ENCODE results near the gene APBB1. TPM values are rescaled to one million over a fixed set of nuclear protein-coding genes. Genes with fewer than 3 reads are reported as not detected.

The APBB1 gene
- polyA plus RNA-seq: 10 to 100 TPM; 15.9 to 23.4 (median 23.0) TPM

DNA sequence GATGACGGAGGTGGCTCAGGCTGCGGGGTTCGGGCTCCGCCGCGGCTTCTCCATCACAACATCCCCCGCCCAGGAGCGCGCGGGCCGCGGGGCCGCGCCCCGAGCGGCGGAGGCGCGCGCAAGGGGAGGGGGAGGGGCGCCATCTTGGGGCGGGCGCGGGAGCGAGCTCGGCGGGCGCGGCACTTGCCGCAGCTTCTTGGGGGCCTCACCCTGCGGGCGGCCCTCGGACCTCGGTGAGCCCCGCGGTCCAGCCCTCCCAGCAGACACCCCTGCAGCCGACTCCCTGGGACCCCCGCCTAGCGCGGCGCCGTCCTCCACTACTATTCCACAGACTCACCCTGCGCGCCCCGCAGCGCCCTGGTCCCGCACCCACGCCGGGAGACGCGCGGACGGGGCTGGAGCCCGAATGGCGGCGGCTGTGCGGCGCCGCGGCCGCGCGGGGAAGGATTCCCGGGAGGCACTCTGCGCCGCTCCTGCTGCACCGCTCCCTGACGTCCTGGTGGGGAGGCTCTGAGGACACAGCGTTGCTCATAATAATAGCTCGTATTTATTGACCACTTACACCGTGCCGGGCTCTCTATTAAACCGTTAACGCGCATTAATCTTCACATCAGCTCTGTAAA is at the start of gene APBB1:
APBB1 (minus strand) TSS at position 86 of the 623 bp plus-strand sequence. CDS start 7,747 bp downstream, outside the sequence.
- no peak within 1 kb of the TSS for H3K27ac ChIP-seq (ENCODE audit: low read depth, low read length)
- 0% methylated on average over 38 to 73 of the region's 75 CpGs for WGBS, 3 donors

DNA sequence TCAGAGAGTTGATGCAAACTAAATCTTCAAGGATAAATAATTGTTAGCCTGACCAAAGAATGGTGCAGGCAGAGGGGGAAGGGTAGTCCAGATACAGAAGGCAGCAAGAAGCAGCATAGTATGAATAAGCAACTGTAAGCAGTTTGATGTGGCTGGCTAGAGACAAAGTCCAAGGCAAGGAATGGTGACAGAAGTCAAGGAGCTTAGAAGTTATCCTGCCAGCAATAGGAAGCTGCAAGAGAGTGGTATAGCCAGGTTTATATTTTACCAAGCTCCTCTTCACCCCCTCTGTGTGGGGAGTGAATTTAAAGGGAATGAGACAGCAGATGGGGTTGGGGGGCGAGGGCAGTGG is 40.2 kb upstream of the APBB1 start:
- WGBS, 3 donors: 83 to 91% (median 89%) methylated on average over 1 of the region's 1 CpG
- no peak overlapping the region for H3K27ac ChIP-seq (ENCODE audit: low read depth, low read length)

DNA sequence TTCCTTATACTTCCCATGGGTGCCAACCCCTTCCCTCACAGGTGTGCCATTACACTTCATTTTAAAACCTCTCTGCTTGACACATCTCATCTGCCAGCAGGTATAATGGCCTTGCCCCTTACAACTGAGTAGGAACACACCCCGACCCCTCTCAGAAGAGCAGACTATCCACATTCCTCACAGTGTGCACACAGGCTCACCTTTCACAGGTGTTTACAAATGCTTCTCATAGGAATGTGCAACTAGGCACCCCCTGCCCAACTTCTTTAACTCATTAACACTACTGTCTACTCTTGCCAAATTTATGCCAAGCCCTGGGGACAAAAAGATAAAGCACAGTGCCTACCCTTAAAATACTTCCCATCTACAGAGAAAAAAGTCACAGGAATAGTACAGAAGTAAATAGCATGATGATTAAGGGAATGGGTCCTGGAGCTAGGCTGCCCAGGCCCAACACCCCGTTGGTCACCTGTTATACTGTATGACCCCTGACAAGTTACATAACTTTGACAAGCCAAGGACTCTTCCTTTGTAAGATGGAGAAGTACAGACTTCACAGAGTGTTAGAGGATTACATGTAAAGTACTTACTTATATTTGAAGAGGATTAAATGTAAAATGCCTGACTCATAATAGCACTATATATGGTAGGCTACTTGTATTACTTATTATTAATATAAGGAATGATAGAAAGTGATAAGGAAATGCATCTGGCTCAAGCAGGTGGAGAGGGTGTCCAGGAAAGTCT is 39.6 kb upstream of the APBB1 start:
- 52 to 91% (median 83%) methylated on average over 2 of the region's 2 CpGs for WGBS, 3 donors

DNA sequence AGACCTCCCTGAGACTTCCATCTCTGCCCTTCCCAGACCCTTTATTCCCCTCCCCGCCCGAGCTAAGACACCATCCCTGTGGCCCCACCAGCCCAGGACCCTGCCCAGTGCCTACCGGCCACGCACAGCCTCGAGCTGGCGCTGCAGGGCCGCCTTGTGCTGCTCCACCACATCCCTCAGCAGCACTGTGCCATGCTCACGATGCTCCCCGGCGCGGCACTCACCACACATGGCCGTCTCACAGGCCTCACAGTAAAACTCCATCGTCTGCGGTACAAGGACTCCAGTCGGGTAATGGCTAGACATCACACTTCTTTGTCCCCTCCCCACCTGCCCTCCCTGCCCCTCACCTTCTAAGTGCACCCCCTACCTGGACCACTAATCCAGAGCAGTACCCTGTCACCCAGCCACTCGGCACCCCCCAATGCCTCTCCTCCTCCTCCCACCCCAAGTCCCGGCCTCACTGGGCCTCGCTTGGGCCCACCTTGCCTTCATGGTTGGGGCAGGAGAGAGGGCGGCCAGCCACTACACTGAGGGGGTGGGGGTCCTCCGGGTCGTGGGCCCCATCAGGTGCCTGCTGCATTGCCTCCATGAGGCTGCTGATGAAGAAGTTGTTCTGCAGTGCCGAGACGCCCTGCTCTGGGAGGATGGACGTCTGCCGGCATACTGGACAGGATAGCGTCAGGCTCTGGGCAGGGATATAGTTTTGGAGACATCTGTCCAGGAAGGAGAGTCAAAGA is 38.9 kb upstream of the APBB1 start:
- no peak overlapping the region for H3K27ac ChIP-seq (ENCODE audit: low read depth, low read length)
- WGBS, 3 donors: 91 to 97% (median 94%) methylated on average over 26 of the region's 26 CpGs

More for the DNA sequence above, 39.6 kb upstream of the APBB1 start:
- no peak overlapping the region for H3K27ac ChIP-seq (ENCODE audit: low read depth, low read length)

DNA sequence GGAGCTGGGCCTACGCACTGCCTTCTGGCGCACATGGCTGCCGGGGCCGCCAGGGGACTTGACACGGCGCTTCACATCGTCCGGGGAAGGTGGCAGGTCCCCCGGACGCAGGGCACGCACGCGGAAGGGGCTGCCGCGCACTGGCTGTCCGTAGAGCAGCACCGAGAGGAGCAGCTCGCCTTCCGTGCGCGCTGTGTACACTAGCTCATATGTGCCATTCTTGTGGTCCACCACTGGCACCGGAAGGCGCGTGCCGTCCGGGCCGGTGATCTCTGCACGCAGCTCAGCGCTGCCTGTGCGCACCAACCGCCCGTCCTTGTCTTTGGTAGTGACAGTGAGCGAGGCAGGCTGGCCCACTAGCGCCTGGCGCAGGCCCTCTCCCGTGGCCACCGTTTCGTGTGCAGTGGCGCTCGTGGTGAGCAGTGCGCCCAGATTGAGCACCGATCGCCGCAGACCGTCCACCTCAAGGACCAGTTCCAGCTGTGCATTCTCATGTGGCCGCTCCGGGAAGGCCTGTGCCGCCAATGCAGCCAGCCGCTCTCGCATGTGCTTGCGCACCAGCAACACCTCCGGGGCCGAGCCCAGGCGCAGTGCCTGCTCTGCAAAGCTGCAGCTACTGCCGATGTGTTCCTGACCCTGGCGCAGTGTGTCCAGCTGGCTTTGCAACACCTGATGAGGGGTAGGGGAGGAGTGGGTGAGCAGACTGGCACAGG is 37.6 kb upstream of the APBB1 start:
- no peak overlapping the region for H3K27ac ChIP-seq (ENCODE audit: low read depth, low read length)
- 96 to 97% (median 97%) methylated on average over 56 of the region's 56 CpGs for WGBS, 3 donors

DNA sequence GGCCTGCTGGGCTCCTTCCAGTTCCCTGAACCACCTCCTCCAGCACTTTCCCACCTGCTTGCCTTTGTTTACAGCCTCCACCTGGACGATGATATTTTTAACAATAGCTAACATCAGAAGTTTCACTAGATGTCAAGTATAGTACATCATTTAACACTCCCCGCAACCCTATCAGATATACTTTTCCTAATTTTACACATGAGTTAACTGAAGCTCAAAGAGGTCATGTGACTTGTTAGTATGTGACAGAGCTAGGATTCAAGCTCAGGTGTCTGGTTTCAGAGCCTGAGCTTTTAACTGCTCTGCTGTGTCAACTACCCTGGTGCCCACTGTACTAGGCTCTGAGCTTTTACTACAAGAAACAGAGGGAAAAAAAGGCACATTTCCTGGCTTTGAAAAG is 36.2 kb upstream of the APBB1 start:
- H3K27ac ChIP-seq (ENCODE audit: low read depth, low read length): no peak overlapping the region
- WGBS, 3 donors: 62 to 89% (median 69%) methylated on average over 2 of the region's 2 CpGs

DNA sequence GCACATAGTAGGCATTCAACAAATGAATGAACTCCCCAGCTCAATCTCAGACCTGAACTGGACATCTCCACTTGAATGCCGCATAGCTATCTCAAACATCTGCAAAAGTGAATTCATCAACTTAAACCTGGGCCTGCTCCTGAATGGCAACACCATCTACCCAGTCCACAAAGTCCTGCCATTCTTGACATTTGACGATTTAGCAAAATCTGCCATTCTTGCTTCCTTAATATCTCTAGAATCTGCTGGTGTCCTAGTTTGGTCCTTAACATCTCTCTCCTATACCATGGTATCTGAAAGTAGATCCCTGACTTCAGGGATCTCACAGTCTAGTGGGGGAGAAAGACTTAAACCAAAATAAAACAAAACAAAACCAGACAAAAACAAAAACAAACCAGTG is 34.3 kb upstream of the APBB1 start:
- WGBS, 3 donors: 91 to 96% (median 95%) methylated on average over 2 of the region's 2 CpGs
- no peak overlapping the region for H3K27ac ChIP-seq (ENCODE audit: low read depth, low read length)

DNA sequence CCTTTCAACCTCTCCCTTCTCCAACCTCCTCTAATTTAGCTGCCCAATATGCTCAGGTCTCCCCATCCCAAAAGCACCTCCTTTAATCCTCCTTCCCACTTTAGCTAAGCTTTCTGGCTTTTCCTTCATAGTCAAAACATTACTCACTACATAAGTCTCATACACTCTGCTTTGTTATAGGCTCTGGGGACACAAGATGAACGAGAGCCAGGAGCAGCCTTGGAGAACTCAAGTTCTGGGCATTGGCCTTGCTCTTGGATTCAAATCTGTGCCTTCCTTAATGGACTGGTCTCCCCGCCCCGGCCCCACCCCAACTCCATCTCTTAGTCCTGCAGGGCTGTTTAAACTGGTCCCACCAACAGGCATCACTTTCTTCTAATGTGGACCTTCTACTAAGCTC is 33.3 kb upstream of the APBB1 start:
- WGBS, 3 donors: 75 to 88% (median 84%) methylated on average over 3 of the region's 3 CpGs
- no peak overlapping the region for H3K27ac ChIP-seq (ENCODE audit: low read depth, low read length)

DNA sequence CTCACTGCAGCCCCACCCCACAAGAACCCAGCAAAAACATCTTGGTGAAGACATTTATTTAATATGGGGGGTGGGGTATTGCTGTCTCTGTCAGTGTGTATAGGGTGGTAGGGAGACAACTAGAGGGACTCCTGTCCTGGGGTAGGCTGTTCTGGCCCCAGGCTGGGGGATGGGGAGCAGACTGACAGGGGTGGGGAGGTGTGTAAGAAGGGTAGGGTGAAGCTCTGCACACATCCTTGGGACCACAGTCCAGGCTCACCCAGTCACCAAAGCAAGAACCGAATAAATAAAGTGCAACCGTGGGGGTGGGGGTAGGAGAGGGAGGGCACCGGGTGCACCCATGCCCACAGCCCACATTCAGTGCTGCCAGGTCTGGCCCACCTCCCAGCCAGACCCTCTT is 29.7 kb upstream of the APBB1 start:
- no peak overlapping the region for H3K27ac ChIP-seq (ENCODE audit: low read depth, low read length)
- WGBS, 3 donors: 82 to 95% (median 86%) methylated on average over 3 of the region's 3 CpGs

DNA sequence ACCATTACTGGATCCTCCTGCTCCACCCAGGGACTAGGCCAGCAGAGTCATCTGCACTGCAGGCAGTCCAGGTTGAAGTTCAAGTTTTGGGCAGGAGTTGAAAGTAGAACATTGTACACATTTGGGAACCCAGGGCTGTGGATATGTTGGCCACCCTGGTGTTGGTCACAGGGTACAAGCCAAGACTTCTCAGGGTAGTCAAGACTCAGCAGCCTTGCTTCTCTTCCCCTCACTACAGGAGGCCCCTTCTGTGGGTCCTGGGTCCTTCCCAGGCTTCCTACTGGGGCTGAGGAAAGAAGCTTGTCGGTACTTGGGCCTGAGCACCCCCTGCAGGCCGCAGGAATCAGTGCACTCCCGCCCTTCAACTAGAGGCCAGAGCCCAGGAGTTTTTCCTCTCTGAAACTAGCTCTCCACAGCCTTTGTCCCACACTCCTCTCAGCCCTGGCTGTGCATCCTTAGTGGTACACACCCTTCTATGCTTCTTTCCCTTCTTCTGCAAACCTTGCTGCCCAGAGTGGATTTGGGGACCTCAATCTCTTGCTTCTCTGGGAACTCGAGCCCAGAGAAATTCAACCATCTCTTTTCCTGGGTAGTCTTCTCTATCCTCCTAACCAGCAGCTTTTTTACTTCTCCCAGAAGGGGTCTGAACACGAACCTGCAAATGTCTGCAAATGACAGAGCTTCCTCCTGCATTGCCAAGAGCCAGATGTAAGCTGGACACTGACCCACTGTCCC is 24.5 kb upstream of the APBB1 start:
- H3K27ac ChIP-seq (ENCODE audit: low read depth, low read length): no peak overlapping the region
- WGBS, 3 donors: 25 to 27% (median 26%) methylated on average over 5 of the region's 5 CpGs

DNA sequence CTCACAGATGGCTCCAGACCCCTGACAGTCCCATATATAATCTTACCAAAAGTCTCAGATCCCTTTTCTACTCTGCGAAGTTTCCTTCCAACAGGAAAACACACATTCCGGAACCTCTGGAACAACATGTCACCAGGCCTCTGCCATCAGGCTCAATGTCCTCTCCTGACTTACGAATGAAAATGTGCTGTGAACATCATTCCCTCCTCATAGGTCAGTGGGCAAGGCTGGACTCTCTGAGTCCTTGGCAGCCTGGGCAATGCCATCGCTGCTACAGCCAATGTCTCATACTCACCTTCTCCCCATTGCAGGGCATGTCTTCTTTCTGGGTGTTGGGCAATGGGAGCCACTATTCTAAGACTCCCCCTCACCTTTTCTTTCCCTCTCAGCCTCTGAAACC is 23.5 kb upstream of the APBB1 start:
- 87 to 94% (median 93%) methylated on average over 4 of the region's 4 CpGs for WGBS, 3 donors
- no peak overlapping the region for H3K27ac ChIP-seq (ENCODE audit: low read depth, low read length)

DNA sequence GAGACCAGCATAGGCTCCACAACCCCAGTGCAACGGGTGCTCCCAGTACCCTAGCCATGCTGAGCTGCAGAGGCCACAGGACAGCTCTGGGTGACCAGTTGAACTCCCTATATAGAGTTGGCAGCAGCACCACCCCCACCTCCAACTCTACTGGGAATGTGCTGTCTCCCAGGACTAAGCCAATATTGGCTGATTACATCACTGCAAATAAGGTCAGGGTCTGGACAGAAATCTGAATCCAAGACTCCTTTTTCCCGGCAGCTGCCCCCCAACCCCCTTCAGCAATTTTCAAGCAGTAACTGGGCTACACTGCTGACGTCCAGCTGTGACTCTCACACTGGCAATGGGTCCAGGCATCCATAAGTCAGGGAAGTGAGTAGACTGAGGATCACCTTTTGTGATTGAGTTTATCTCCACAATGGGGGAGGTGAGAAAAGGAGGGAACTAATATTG is 22.0 kb upstream of the APBB1 start, which contains the start of gene HPX:
HPX (minus strand) TSS at position 82 of the 453 bp plus-strand sequence; CDS start at position 58, 24 bp downstream.
- H3K27ac ChIP-seq (ENCODE audit: low read depth, low read length): no peak within 1 kb of the TSS
- 57 to 74% (median 68%) methylated on average over 3 of the region's 3 CpGs for WGBS, 3 donors

DNA sequence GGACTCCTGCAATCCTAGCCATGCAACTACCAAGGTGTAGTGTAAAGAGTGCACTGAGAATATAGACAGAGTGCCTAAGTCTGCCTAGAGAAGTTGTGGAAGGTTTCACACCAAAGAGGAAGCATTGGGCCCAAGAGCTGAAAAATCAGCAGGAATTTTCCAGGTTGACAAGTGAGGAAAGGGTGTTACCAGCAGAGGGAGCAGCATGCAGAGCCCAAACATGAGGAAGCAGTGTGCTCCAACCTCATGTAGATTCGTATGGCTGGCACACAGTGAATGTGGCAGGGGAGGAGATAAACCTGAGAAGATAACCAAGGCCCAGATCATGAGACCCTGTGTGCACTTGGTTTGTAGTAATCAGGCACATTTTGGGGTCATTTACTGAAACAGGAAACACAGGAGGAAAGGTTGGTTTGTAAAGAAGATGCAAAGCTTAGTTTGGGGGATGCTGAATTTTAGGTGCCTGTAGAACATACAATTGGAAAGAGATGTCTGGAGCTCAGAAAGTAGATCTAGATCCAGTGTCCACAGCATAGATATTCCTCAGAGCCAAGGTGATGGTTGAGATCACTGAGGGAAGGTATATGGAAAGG is 20.2 kb upstream of the APBB1 start:
- WGBS, 3 donors: 4 to 7% (median 6%) methylated on average over 1 of the region's 1 CpG
- H3K27ac ChIP-seq (ENCODE audit: low read depth, low read length): no peak overlapping the region

DNA sequence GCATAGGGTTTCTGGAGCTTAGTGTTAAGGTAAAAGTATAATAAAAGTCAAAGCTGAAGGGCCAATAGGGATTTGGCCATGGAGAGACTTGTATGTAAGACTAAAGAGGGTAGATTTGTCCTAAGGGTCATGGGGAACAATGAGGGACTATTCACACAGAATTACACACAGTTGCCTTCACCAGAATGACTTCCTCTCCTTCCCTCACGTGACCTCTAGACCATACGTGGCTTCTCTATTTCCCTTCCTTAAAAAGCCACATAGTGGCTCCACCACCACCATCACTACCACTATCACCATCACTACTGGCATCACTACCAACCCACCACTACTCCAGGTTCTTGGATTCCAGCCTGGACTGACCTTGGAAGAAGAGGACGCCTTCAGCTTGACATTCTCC is 19.1 kb upstream of the APBB1 start:
- WGBS, 3 donors: 52 to 72% (median 60%) methylated on average over 3 of the region's 3 CpGs
- no peak overlapping the region for H3K27ac ChIP-seq (ENCODE audit: low read depth, low read length)

DNA sequence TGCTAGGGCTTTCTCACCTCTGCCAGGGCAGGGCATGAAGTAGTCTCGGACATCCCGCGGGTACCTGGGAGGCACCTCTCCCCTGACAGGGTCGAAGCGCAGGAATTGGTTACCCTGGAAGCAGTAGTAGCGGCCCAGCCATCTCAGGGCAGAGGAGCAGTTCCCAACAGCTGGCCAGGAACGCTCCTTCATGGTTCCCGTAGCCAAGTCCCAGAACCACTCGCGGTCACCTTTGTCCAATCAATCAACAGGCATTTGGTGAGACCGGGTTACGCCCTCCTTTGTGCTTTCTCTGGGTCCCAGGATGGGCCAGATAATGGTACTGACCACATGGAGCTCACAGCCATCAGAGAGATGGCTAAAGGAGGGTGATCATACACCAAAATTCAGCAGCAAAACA is 18.5 kb upstream of the APBB1 start:
- no peak overlapping the region for H3K27ac ChIP-seq (ENCODE audit: low read depth, low read length)
- 91 to 95% (median 94%) methylated on average over 12 of the region's 12 CpGs for WGBS, 3 donors

DNA sequence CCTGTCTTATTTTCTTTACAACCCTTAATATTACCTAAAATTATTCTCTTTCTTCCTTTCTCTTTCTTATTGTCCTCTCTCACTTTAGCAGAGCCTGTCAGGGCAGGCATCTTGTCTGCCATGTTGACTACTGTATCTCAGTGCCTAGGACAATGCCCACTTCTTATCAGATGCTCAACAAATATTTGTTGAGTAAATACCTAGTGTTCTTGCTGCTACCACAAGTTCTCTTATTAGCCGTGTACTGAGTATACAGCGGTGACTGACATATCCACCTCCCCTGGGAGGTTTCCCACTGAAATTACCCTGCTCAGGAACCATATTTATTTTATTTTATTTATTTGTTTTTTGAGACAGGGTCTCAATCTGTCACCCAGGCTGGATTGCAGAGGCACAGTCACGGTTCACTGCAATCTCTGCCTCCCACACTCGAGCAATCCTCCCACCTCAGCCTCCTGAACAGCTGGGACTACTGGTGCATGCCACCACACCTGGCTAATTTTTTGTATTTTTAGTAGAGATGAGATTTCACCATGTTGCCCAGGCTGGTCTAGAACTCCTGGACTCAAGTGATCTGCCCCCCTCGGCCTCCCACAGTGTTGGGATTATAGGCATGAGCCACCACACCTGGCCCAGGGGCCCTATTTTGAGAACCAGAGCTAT is 15.2 kb upstream of the APBB1 start:
- no peak overlapping the region for H3K27ac ChIP-seq (ENCODE audit: low read depth, low read length)
- 53 to 79% (median 78%) methylated on average over 5 of the region's 5 CpGs for WGBS, 3 donors

DNA sequence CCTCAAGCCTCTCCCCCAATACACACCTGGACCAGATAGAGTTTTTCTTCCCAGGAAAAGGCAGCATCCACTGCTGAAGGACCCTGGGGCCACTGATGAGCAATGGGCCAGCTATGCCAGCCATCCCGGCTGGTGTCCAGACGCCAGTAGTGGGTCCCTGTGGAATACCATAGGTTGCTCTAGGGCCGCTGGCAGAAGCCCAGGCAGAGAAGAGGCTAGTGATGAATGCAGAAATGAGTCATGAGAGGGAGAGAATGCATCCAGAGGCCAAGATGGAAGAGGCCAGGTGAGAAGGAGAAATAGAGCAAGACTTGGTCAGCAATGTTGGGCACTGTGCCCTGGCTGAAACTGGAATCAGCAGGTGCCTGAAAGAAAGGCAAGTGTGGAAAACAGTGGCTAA is 13.0 kb upstream of the APBB1 start:
- 78 to 86% (median 85%) methylated on average over 3 of the region's 3 CpGs for WGBS, 3 donors
- no peak overlapping the region for H3K27ac ChIP-seq (ENCODE audit: low read depth, low read length)

All from adipose tissue (tissue), 3 donors.